Measurements from ENCODE around the gene ING1.

DNA sequence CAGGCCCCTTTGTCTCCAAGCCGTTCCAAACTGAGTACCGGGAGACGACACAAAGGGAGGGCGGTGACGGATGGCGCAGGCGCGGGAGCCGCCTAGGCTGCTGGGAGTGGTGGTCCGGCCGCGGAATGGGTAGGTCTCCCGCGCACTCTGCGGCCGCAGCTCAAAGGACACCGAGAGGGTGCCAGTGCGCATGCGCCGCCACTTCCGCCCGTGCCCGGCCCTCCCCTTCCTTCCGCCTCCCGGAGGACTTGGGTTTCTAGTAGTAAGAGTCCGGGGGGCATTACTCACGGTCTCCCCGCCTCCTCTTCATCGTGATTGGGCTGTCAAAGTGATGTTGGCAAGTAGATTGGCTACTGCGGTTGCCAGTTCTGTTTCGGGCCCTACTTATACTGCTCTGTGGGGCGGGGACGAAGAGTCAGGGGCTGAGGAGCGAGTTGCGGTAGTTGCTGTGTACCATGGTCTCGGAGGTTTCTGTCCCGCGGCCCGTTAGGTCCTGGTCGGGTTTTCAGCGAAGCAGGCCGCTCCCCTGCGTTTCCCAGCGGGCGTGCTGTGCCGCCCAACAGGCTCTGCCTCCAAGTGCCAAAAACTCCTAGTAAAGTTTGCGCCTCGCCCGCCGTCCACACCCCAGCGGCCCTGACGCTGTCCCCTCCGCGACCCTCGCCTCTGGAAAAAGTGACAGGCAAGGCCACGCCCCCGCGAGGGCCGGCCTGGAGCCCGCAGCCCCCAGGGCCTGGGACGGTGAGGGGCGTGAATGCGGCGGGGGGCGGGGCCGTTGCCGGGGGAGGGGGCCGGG lies 455 bp upstream of the ING1 start:
- TF ChIP-seq, protein P1, sequence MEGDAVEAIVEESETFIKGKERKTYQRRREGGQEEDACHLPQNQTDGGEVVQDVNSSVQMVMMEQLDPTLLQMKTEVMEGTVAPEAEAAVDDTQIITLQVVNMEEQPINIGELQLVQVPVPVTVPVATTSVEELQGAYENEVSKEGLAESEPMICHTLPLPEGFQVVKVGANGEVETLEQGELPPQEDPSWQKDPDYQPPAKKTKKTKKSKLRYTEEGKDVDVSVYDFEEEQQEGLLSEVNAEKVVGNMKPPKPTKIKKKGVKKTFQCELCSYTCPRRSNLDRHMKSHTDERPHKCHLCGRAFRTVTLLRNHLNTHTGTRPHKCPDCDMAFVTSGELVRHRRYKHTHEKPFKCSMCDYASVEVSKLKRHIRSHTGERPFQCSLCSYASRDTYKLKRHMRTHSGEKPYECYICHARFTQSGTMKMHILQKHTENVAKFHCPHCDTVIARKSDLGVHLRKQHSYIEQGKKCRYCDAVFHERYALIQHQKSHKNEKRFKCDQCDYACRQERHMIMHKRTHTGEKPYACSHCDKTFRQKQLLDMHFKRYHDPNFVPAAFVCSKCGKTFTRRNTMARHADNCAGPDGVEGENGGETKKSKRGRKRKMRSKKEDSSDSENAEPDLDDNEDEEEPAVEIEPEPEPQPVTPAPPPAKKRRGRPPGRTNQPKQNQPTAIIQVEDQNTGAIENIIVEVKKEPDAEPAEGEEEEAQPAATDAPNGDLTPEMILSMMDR (IDR thresholded peaks at IDR 0.05), result no peak
- no peak for TF ChIP-seq EZH2 (IDR thresholded peaks at IDR 0.05; ENCODE audit: borderline replicate concordance, insufficient read depth, low read depth, low read length, poor library complexity, severe bottlenecking)

All from B cell (primary cell).